ENCODE data around the gene KANK4.

KANK4 gene

DNA sequence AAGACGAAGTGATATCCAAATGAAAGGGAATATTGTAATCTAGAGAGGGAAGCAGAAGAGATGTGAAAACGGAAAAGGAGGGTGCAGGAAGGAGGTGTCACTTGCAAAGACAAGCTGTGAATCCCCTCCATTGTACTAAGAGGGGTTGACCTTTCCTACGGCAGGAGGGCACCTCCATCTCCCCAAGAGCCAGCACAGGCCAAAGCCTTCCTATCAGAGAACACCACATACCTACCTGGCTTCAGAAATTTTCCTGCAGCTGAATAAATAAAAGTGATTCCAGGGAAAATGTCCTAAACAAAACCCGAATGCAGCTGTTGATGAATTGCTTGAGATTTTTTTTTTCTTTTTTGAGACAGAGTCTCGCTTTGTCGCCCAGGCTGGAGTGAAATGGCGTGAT is 14.3 kb downstream of the KANK4 start:
- DNase-seq (ENCODE audit: low read depth) = no peak

DNA sequence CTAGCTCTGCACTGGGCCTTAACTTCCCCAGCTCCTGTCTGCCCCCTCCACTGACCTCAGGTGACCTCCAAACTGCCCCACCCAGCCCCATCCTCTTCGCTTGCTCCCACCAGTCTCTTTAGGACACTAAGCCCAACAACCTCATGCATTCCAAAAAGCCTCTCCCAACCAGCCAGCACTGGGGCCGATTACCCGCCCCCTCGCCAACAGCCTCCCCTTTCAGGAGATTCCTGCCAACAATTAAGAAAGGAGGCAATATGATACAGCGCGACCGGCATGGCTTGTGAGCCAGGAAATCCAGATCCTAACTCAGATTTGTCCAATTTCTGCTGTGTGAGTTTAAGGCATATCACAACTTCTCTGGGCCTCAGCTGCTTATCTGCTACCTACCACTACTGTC is 14.7 kb downstream of the KANK4 start:
- DNase-seq (ENCODE audit: low read depth) = no peak

DNA sequence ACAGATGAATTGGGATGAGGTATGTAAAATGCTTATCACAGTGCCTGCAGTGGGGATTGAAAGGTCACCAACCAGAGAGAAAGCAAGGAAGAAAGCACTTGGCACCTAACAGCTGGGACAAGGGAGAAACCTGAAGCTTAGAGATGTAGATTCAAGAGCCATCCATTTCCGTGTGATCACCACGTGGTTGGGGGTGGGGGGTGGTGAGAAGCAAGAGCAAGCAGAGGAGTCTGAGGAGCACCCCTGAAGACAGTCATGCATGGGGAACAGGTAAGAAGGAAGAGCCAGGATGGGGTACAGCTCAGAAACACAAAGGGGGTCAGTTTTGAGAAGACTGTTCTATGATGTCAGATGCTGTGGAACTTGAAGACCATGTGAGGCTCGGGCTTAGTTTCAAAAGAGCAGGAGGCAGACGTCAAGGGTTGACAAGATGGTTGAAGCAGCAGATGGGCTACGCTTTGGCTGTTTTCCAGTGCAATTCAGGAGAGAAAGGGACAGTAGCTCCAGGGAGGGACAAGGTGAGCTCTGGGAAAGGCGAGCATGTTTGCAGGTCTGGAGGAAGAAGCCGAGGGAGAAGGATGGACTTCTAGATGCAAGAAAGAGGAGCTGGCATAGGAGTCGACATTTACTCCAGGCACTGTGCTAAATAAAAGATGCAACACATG is 17.4 kb downstream of the KANK4 start:
- DNase-seq (ENCODE audit: low read depth) = no peak

DNA sequence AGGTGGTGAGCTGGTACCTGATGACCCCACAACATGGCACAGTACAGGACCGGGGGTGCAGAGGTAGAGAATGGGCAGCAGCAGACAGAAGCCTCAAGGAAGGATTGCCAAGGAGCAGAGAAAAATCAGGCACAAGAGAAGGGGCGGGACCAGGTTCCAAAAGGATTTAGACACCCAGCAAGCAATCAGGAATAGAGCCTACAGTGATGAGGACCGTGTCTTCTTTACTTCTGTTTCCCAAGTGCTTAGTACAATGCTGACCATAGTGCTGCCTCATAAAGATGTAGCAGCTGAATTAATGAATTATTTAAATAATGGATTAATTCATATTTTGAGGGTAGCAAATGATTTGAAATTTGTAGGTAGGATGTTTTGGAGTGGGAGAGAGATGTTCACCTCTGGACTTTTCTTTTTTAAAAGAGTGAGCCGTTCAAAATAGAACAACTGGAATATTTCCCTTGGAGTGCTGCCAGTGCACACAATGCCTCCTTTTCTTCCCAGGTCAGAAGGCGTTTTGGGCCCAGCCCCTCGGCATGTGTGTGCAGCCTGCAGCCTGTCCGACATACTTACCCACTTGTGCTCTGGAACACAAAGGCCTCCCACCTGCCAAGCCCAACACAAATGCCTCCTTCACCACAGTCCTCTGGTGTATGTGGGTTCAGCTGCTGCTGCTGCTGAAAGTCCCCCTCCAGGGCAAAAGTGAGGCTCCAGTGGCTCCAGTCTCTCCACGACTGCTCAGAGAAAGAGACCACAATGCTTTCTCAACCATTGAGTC is 19.6 kb downstream of the KANK4 start:
- DNase-seq (ENCODE audit: low read depth) = no peak

DNA sequence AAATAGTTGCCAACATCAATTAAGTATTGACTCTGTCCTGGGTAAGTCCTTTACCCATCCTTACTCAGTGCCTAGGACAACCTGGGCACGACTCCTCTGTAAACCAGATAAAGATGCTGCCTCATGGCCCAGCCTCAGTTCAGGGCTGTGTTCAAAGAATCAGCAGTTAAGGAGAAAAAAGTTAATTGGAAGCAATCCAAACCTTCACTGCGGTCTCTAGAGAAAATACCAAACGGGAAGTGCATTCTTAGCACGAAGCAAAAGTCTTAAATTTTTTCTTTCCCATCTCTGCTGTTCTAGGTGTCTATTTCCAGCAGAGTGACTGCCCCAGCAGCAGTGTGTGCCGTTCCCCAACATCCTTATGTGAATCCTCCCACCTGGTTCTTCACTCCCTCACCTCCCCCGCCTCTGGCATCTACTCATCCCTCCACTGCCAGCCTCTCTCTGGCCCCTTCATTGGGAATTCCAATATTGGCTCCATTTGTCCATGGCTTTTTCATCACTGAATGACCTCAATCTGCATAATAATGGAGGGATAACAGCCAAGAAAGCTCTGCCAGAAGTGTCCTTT is 23.2 kb downstream of the KANK4 start:
- DNase-seq (ENCODE audit: low read depth) = peak; percentile 28

DNA sequence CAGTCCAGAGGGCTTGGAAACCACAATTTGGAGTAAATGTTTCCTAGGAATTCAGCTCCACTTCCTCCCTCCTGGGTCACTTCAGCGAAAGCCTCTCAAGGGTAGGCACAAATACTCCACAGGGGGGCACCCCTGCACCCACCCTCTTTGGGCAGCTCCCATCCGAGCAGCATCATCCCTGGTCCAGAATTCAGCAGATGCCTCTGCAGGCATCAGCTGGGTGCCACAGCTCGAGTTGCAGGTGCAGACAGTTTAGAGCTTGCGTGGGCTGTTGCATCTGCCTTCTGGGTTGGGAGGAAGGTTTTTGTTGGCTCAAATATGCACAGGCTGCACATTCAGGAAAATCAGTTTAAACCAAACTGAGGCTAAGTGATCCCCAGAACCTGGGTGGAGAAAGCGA is 25.0 kb downstream of the KANK4 start:
- no peak for DNase-seq (ENCODE audit: low read depth)

- DNase-seq (ENCODE audit: low read depth) = no peak
These were observed 30.6 kb downstream of the KANK4 start for GRCh38 chr1:62288662-62289061.

DNA sequence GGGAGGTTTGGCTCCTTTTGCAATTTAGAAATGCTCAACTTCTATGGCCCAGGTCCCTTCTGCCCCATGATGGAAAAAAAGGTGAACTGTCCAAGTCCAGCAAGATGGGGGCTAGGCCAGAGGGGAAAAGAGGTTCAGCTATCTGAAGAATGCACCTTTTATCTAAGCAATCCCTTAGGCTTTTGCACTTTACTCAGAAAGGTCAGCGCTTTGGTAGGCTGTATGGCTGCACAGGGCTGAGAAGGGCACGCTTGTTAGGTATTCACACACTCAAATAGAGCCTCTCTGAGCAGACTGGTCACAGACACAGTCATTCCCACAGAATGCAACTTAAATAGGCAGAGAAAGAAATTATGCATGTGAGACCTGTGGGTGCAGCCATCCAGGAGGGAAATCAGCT is 31.0 kb downstream of the KANK4 start:
- DNase-seq (ENCODE audit: low read depth) = no peak

GRCh38 chr1:62286786-62287224 is 32.4 kb downstream of the KANK4 start:
- no peak for DNase-seq (ENCODE audit: low read depth)

DNA sequence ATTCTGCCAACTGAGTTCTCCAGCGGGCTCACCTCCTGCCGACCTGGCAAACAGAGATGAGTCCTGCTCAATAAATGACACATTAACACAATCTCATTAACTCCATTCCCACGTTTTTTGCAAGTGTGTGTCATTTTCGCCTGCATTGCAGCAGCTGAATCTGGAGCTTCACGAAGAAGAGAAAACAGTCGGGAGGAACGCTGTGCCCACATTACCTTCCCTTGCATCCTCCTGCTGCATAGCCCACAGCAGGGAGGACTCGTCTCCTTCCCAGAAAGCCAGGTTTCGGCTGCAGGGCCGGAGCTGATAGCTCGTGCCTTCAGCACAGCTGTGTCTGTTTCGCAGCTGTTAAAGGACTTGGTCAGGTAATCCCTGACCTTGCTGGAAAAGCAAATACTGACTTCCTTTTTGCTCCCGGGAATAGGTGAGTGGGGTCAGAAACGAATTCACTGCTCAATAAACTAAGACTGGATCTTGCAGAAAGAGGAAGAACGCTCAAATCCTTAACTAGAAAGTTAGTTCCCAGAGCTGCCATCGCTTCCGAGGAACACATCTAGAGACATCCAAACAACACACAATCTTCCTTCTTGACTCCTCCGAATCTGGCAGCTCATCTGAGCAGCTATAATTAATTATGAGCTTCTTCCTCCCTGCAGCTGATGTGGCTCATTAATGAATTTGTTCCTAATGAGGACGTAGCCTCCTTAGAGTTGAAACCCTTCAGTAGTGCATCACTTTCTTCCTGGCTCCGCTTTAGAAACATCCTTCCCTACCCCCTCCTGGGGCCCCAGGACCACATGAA is 33.0 kb downstream of the KANK4 start:
- DNase-seq (ENCODE audit: low read depth) = no peak

DNA sequence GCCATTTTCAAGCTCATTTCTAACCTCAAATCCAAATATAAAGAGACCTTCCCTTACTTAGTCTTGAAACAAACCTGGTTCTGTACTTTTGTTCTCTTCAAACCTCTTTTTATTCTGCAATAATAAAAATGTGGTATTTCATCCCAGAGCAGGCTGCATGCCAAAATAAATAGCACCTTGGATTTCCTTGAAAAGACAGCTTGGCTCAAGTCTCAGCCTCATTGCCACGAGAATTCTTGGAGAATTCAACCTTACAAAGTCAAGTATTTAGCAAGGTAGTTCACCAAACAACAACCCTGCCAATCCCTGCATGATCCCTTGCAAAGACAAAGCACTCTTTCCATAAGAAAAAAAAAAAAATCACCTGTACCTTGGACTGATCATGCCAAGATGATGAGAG is 33.8 kb downstream of the KANK4 start:
- DNase-seq (ENCODE audit: low read depth) = no peak

DNA sequence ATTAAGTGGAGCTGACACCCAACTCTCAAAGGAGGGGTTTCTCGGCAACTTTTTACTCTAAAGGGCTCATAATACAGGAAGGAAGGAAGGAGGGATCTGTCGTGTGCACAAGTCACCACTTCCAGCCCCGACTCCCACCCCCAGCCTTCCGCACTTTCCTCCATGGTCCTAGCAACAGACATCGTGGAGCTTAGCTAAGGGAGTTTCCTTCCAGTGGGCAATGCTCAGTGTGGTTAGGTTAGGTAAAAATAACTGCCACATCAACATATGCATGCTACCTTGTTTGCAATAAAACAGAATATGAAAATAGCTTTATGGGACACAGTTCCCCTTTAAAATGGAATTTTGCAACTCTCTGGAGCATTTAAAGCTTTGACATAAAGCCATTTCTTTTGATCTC is 35.2 kb downstream of the KANK4 start:
- no peak for DNase-seq (ENCODE audit: low read depth)

DNA sequence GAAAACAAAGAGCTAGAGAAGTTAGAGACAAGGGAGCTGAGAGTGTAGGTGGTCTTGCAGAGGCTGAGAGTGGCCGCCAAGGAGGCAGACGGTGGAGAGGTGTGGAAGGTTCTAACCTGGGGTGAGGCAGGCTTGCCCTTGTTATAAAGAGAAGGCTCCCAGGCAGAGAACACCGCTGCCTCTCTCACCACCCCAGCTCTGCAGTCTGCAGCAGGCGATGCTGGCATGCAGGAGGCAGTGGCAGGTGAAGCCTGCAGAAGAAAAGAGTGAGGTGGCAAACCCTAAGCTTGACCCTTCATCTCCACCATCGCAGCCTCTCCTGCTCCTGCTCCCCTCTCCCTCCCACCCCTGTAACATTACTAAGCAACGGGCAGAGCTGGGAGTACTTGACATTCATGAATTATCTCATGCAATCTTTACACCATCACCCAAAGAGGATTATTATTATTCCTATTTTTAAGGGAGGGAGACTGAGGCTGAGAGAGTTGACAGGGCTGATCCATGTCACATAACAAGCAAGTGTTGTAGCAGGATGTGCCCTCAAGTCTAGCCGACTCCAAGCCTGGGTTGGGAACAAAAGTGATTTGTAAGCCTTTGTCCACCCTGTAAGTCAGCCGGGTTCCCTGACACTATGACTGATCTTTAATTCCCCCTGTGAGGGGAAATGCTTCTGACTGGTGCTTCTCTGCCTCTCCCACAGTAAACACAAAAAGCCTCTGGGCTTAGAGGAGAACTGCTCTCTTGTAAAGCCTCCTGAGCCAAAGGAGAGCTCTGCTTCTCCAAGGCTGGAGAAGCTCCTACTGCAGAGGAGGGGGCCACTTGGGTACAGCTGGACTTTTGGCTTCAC is 36.1 kb downstream of the KANK4 start:
- no peak for DNase-seq (ENCODE audit: low read depth)

DNA sequence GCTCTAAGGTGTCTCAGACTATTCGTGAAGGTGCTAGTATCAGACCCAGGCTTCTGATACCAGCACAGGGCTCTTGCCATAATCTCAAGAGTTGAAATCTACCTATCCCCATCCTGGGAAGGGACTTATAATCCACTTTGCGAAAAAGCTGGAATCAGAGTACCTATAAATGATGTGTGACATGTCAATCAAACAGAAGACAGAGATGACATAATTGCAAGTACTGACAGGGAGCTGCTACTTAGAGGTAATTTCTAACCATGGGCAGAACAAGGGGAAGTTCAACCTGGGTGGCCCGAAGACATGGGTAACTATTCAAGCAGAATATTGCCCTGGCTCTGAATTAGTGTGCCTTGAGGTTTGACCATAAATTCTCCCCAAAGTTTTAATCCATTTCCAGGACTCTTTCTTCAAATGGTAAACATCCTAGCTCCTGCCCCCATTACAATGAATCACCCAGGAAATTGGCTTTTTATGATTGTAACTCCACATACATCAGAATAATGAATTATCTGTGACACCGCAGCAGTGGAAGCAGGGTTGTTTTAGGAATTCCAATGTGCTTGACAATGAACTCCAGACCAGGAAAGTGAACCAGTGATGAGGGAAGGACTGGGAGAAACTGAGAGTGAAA is 37.2 kb downstream of the KANK4 start:
- DNase-seq (ENCODE audit: low read depth) = no peak

GRCh38 chr1:62280960-62281465 is 38.2 kb downstream of the KANK4 start:
- no peak for DNase-seq (ENCODE audit: low read depth)

- DNase-seq (ENCODE audit: low read depth) = no peak
These were observed 39.1 kb downstream of the KANK4 start for GRCh38 chr1:62280150-62280549.

DNA sequence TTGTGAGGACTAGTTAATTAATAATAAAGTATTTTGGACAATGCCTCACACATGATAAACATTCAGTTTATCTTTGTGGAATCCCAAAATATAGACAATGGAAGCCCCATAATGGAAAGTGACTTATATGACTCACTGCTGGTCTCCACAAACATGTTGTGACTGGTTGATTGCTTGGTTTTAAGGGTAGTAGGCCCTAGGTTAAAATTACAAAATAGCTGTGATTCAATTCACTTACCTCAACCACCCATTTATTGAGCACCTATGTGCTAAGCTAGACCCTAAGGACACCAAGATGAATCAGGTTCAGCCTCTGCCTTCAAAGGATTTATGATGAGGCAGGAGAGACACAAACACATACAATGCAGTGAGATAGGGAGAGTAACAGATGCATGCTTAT is 42.4 kb downstream of the KANK4 start:
- DNase-seq (ENCODE audit: low read depth) = no peak

- peak; percentile 36 for DNase-seq (ENCODE audit: low read depth)
These were observed 44.4 kb downstream of the KANK4 start for GRCh38 chr1:62274496-62275485.

- DNase-seq (ENCODE audit: low read depth) = no peak
These were observed 45.3 kb downstream of the KANK4 start for GRCh38 chr1:62273953-62274352.
